ENCODE results near the gene TPRG1L.

TPRG1L gene

DNA sequence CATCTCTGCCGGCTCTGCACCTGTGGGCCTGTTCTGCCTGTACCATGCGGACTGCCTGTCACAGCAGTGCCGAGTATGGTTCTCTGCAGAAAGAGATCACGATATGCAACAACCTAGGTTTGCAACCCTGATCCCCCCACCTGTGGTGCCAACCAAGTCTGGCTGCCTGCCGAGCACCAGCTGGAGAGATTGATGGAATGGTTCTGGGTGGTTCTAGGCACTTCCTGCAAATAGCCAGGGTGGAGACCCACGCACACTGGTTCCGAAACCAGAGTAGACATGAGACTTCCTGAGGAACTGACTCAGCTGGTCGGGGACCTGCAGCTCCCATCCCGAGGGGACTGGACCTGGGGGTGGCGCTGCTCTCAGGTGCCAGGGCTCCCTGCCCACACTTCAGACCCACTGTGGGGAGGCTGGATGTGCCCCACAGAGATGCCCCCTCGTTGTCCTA, 5.4 kb downstream of the TPRG1L start:
- no peak for DNase-seq

DNA sequence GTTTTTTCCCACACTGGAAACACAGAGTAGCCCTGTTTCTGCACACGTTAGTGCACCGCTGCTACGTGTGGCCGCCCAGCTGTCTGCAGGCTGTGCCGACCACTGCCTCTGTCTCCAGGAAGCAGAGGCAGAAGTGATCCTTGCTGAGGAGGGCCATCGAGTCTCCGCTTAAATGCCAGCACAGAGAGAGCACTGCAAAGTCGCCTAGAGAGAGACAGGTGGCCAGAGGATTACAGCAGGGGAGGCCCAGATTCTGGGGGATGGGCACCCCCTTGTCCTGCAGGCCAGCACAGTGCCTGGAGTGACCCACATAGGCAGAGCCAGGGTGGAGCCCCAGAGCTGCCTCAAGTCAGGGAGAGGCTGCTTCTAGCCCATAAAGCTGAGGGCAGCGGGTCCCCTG, 6.1 kb downstream of the TPRG1L start:
- no peak for DNase-seq

DNA sequence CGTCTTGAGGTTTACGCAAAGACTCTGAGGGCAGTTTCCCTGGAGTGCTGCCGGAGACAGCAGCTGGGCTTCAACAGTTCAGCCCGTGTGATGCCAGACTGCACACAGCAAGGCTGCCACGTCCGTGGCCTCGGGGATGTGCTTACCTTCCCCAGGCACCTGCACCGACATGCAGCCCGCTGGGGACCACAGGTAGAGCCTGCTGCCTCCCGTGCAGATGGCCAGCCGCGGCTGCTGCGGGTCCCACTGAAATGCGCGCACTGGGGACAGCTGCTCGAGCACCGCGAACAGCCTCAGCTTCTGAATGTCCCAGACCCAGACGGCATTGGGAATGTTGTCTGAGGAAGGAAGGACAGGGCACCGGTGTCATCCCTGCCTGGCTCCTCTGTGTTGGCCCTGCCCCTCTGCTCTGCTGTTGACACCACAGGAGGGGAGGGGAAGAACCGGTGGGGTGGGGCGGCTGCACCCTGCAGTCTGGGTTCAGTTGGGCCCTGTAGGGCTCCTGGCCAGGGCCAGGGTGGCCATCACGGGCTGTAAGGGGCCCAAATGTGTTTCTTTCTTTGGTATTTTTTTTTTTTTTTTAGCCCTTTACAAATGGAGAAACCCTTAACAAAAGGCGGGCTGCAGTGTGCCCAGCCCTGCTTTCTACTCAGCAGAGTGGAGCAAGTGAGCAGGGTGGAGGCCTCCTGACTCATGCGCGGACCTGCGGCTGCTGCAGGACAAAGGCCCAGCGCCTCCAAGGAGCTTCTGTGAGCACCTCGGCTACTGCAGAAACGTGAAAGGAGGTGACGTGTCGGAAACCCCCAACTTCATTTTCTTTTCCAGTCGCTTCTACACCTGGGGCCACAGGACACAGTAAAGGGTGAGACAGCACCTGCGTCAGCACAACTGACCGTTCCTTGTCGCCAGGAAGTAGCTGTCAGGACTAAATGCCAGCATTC, 6.8 kb downstream of the TPRG1L start:
- DNase-seq: no peak

DNA sequence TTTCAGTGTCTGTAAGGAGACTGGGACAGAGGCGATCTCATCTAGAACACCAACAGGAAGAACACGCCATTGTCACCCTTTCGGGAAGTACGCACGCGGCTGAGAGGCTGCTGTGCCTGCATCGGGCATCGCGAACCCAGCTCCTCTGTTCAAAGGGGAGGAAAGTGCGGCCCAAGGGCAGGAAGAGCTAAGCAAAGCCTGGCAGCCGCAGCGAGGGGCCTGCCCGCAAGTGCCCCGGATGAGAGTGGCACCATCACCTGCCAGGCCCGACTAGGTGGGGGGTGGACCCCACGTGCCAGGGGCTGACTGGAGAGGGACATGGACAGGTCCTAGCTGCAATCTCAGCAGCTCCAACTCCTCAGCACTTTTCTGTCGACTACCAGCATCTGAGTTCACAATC, 7.5 kb downstream of the TPRG1L start:
- DNase-seq: no peak

DNA sequence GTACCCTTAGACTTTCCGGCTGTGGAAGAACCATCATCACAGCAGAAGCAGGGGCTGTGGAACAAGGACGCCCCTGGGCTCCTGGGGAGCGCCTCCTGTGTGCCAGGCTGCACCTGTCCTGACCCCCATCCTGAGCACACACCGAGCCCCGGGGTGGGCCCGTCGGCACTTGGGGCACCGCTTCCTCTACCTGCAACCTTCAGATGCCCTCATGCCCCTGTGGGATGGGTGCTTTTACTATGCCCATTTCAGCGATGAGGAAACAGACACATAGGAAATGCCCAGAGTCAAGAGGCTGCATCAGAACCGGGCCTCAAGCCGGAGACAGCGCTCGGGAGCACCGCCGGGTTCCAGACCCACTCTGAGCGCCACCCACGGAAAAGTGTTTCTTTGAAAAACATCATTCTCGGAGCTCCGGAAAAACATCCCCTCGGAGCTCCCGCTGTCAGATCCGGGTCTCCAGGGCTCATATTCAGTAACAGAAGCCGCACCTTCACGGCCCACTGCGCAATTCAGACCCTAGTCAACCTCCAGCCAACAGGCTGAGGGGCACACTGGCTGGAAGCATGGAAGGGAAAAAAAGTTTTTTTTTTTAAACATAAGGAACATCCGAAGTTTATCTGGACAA, 8.0 kb downstream of the TPRG1L start:
- DNase-seq: no peak

DNA sequence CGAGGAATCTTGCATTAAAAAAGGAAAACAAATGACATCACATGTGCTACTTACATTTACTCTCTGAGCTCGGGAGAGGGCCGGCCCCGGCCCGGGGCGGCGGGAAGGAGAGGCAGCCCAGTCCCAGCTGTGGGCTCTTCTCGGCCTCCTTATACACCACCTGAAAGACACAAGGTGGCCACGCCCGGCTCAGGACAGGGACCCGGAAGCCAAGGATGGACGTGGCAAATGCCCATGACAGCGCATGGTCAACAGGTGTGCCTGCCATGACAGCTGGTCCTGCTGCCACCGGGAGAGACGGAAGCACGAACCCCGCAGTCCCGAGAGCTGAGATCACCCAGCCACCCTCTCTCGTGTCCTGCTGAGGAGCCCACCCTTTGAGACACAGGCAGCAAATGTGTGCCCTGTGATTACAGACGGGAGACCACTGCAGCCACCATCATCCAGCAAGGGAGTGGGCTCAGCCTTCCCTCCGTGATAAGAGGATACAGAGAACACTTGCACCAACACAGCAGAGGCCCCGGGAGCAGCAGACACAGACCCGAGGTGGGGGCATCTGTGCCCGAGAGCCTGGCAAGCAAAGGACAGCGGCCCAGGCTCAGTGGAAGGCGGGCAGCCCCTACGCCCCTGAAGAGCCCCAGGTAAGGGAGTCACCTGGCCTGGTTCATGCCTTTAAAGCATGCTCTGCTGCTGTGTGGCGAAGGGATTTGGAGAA, 8.7 kb downstream of the TPRG1L start:
- DNase-seq: no peak

DNA sequence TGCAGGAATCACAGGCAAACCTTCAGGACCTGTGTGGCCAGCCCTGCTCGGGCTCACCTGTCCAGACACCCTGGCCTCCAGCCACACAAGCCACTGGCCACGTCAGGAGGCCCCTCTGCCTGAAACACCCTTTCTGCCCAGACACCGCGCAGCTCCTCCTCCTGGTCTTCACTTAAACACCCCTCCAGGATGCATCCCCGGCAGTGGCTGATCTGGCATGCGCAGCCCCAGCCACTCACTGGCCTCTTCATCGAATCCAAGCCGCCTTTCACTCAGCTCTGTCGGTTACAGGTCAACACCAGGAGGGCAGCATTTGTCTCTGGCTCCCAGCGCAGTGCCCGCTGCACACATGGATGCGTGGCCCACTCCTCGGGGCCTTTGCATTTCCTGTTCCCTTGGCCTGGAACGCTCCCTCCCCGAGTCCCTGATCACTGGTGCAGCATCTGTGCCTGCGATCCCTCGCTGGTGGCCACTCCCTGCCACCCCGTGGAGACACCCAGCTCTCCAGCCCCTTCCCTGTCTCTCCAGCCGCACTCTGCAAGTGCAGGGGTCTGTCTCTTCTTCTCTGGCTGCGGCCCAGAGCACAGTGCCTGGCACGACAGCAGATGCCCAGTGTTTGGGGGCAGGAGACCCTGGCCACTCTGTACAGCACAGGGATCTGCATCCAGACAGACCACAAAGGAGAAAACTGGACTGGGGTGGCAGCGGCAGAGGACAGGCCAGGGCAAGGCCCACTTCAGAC, 9.4 kb downstream of the TPRG1L start:
- DNase-seq: no peak

DNA sequence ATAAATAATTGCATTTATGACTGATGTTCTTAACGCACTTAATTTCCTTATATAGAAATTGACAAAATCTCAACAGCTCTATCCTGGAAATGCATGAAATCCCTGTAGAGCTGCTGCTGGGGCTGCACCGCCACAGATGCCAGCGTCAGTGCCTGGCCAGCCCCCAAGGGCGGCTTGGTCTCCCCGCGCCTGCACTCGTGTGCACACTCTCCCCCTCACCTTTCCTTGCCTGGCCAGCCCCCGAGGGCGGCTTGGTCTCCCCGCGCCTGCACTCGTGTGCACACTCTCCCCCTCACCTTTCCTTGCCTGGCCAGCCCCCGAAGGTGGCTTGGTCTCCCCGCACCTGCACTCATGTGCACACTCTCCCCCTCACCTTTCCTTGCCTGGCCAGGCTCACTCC, 11.3 kb downstream of the TPRG1L start:
- no peak for DNase-seq

DNA sequence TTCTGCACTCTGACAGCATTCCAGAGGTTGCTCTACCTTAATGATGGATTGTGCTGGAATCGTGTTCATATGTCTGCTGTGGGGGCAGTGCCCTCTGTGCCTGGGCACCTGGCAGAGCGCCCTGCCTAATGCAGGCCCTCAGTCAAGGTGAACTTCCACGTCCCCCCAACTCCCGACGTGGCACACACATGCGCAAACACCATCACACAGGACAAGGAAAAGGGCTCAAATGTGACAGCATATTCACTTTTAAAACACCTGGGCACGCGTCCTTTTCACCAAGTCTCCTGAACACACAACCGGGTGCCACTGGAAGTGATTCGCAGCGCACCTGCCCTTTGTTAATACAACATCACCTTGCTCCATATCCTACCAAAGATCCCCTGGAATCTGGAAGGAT, 11.7 kb downstream of the TPRG1L start:
- DNase-seq: no peak

DNA sequence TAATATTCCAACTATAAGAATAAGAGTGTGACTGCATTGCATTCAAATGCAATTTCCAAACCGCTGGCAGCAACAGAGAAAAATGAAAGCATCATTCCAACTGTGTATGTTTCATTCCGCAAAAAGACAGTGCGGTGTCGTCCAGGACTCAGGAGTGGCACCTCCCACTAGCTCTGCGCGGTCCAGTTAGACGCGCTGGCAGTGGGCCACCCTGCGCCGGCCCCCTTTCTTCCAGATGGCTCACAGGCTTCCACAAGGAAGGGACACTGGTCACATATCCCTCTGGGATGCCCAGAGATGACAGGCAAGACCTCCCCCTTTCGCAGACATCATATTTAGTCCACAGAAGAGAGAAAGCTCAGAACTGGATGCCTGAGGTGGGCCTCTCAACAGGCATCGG, 13.2 kb downstream of the TPRG1L start:
- no peak for DNase-seq

DNA sequence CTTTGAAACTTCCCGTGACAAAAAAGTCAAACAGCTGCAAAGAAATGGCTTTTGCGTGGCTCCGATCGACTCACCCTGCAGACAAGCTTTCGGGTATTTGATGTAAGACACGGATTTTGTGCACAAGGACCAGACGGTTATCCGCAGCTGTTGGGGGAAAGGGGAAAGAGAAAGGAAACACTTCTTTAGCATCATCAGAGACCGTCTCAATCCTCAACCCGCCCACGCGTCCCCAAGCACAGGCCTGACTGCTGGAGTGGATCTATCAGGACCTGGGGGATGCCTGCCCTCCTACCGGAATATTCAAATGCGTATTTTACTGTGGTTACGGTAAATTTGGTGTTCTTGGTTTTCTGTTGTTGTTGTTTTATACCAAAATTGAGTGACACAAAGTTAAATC, 13.9 kb downstream of the TPRG1L start:
- no peak for DNase-seq

DNA sequence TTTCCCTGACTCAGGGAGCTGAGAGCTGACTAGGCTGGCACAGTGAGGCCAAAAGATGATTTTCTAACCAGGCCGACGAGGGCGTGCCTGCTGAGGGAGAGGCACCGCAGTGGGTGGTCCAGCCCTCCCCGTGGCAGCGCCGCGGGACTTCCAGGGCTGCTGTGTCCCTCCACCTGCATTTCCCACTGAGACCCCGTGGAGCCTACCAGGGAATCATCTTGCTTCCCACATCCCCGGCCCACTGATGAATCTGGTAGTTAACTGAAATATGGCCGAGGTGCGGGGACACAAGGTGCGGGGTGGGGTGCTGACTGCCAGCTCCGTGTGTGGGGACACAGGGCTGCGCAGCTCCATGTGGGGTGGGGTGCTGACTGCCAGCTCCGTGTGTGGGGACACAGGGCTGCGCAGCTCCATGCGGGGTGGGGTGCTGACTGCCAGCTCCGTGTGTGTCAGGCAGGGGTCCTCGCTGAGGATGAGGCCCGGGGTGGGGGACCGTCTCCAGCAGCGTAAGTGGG, 14.6 kb downstream of the TPRG1L start:
- no peak for DNase-seq

DNA sequence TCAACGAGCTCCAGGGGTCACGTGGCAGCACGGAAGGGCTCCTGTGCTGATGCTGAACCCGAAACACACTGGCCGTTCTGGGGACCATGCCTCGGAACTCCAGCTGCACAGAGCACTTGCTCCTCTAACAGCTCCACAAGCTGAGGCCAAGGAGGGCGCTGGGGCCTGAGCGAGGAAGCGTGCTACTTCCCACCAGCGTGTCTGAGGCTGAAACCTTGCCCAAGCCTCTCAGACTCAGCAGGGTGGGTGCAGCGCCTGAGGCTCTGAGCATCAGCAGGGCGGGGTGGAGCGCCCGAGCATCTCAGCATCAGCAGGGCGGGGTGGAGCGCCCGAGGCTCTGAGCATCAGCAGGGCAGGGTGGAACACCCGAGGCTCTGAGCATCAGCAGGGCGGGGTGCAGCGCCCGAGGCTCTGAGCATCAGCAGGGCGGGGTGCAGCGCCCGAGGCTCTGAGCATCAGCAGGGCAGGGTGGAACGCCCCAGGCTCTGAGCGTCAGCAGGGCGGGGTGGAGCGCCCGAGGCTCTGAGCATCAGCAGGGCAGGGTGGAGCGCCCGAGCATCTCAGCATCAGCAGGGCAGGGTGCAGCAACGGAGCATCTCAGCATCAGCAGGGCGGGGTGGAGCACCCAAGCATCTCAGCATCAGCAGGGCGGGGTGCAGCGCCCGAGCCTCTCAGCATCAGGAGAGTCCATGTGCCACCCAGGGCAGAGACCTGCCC, 15.5 kb downstream of the TPRG1L start:
- DNase-seq: no peak

DNA sequence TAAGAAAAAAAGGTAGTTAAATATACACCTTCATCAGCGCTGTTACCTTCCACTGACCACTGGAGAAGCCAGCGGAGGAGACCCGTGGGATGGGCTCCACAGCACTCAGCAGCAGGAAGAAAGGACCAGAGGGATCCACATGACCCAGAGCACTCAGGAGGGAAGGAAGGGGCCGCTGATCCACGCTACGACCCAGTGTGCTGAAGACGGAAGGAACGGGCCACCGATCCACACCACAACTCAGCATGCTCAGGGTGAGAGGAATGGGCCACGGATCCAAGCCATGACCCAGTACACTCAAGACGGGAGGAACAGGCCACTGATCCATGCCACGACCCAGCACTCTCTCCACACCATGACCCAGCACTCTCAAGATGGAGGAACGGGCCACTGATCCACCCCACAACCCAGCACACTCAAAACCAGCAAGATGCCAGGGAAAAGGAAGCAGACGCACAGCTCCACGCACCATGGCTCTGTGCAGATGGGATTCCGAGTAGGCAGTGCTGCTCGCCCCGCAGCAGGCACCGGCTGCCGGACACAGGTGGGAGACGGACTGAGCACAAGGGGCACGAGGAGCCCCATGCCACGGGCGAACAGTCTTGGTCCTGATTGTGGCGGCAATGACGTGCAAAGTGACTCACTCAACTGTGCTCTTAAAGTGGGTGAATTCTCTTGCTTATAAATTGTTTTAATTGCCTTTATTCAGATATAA, 16.4 kb downstream of the TPRG1L start:
- DNase-seq: no peak

DNA sequence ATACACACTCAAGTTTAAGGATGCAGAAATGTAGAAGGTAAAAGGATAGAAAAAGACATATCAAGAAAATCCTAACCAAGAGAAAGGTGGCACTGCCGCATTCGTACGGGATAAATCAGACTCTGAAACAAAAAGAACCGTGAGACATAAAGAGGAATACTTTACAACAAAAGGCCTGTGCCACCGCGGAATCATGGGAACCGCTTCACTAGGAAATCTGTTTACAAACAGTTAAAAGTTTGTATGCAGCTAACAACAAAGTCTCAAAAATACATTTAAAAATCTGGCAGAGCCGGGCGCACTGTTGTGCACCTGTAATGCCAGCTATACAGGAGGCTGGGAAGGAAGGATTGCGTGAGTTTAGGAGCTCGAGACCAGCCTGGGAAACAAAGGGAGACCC, 17.0 kb downstream of the TPRG1L start:
- DNase-seq: no peak

DNA sequence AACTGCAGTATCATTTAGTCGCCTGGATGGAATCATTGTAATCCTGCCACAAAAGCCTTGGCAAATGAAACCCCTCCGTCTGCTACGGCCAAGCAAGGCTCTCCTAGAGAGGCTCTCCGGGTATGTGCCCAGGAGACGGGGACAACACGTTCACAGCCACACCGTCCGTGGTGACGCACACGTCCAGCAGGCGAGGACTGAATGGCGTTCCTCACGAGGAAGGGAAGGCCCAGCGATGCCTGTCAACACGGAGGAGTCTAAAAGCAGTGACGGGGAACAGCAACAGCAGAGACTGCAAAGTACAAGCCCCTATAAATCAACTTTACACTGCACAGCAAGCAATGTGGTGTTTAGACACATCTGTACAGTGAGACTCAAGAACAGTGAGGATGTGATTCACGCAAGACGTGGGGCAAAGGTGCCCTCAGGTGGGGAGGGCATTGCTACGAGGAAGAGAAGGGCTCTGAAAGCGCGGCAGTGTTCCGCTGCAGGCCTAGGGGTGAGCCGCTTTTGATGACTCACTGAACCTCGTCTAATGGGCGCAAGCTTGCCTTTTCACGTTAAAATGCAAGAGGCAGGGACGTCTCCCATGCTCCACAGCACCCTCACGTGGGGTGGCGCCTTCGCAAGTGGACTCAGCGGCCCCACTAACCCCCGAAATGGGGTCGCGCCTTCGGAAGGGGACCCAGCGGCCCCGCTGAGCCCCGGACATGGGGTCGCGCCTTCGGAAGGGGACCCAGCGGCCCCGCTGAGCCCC, 18.3 kb downstream of the TPRG1L start:
- no peak for DNase-seq

DNA sequence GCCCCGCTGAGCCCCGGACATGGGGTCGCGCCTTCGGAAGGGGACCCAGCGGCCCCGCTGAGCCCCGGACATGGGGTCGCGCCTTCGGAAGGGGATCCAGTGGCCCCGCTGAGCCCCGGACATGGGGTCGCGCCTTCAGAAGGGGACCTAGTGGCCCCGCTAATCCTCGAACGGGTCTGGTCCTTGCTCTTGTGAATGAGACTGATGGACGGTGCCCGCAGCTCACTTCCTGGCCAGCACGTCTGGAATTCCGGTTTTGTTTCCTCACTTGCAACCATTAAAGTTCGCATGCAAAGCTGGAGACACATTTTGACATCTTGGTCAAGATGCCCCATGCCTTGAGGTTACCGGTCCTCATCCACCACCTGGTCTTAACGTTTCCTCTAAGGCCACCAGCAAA, 19.5 kb downstream of the TPRG1L start:
- no peak for DNase-seq

DNA sequence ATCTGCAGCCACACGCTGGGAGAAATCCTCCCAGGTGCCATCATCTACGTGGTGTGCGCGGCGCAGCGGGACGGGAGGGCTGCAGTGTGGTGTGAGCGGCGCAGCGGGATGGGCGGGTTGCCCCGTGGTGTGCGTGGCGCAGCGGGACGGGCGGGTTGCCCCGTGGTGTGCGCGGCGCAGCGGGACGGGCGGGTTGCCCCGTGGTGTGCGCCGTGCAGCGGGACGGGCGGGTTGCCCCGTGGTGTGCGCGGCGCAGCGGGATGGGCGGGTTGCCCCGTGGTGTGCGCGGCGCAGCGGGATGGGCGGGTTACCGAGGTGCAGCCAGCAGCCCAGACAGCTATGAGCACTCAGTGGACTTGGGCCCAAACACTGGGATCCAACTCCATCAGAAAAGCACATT, 20.4 kb downstream of the TPRG1L start:
- DNase-seq: no peak

DNA sequence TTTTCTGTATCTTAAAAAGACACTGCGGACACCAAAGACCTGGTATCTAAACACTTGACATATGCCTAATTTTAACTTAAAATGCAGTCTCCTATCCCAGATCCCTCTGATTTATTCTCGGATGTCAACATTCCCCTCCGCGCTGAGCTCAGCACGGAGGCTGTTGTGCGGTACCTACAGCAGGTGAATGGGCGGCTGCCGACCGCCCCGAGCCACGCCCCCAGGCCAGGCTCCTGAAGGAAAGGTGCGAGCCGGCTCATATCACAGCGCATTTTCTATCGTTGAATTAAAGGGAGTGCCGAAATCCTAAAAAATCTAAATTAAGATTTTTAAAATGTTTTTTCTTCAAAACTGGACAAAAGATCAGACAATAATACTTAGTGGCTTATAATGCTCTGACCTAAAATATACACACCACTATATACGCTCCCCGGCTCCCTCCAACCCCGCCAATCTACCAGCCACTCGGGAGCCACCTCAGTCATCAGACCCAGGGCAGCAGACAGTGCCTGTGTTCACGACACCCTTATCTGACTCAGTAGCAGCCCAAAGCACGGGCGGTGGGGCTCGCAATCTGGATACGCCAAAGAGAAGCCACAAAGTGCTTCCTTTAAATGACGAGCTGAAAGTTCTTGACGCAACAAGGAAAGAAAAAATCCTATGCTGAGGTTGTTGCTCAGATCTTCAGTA, 21.0 kb downstream of the TPRG1L start:
- no peak for DNase-seq

DNA sequence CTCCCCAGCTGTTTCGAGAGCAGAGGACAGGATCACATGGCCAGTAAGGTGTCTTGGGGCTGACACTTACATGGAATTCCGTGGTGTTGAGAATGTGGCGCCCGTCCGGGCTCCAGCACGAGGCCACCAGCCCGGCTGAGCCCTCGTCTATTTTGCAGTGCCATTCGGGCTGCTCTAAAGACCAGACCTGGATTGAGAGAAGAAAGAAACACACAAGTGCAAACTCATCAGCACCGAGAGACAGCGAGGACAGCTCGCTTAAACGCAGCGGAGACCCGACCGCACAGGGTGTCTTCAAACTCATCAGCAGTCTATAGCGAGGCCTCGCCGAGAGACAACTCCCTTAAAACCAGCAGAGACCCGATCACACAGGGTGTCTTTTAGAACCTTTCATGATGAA, 21.8 kb downstream of the TPRG1L start:
- DNase-seq: no peak

Data from NCI-H2029 treated with DMSO at 0.1 percent for 48 hours (cell line).